Gastrocnemius medialis (tissue), 4 donors: ENCODE results near the gene ARHGAP12. TPM values are rescaled to one million over a fixed set of nuclear protein-coding genes. Genes with fewer than 3 reads are reported as not detected.

Source experiments
- ATAC-seq, 2 donors: fragments of 150-250 bp; one replicate each; pipeline ENCODE4 v1.9.1; 2016
- DNase-seq, 2 donors: peaks; one replicate each; pipeline ENCODE4 v3.0.0-alpha.2; 2019
- H3K27ac ChIP-seq, 4 donors: fragments of 200-600 bp; sonication (generic); 1 replicate in 1 of 4; 2 replicates in 3 of 4; pipeline ENCODE4 v1.5.1; 2016 to 2018; ENCODE audit warnings: mild to moderate bottlenecking in 2 of 4, moderate library complexity in 1 of 4
- H3K27me3 ChIP-seq, 3 donors: fragments of 200-600 bp; sonication (generic) in 2 of 3; 1 replicate in 1 of 3; 2 replicates in 2 of 3; pipeline versions ENCODE4 v1.5.1 to v1.6.0; 2016 to 2019; ENCODE audit warnings: mild to moderate bottlenecking in 1 of 3, moderate library complexity in 1 of 3
- H3K36me3 ChIP-seq, 2 donors: fragments of 200-600 bp; sonication (generic) in 1 of 2; one replicate each; pipeline ENCODE4 v1.5.1; 2017 to 2018
- H3K4me1 ChIP-seq, 2 donors: fragments of 200-600 bp; sonication (generic) in 1 of 2; one replicate each; pipeline ENCODE4 v1.5.1; 2016 to 2017; ENCODE audit warnings: mild to moderate bottlenecking in 2 of 2
- H3K4me3 ChIP-seq, 4 donors: fragments of 200-600 bp; sonication (generic) in 3 of 4; 1 replicate in 1 of 4; 2 replicates in 3 of 4; pipeline ENCODE4 v1.5.1; 2016 to 2019; ENCODE audit warnings: mild to moderate bottlenecking in 2 of 4
- H3K9me3 ChIP-seq, 3 donors: fragments of 200-600 bp; sonication (generic) in 2 of 3; 1 replicate in 1 of 3; 2 replicates in 2 of 3; pipeline ENCODE4 v1.5.1; 2016 to 2019
- POLR2A ChIP-seq, 2 donors: fragments of 450-650 bp; IDR thresholded peaks; one replicate each; pipeline ENCODE4 v1.6.1; 2017; ENCODE audit warnings: antibody characterized with exemption in 2 of 2, mild to moderate bottlenecking in 2 of 2, moderate library complexity in 2 of 2
- in situ Hi-C, 4 donors: fragments of 200-750 bp; cut with MboI; loops; one replicate each; pipeline versions ENCODE4 v1.15.0 to v1.8.0; 2017; ENCODE audit warnings: low sequenced_read_pairs in 4 of 4
- intact Hi-C: fragments of 100-400 bp; cut with DNase I; formaldehyde crosslinking; loops from one replicate; pipeline ENCODE4 v1.15.1; 2023; ENCODE audit warnings: low total_unique reads
- total RNA-seq, 4 donors: library from RNA; depleted of rRNA; stranded (reverse); fragments of >200 nt; gene quantifications; one replicate each; pipeline versions ENCODE4 v1.1.0 to v1.2.3, GENCODE V29; 2016
- TF ChIP-seq, protein P1 (sequence below), 5 experiments: fragments of 450-650 bp in 3 of 5; fragments of 200-600 bp in 2 of 5; sonication (generic) in 2 of 5; IDR thresholded peaks in 4 of 5; conservative IDR thresholded peaks in 1 of 5; 1 replicate in 4 of 5; 2 replicates in 1 of 5; pipeline ENCODE4 v1.5.1; 2016 to 2019; ENCODE audit warnings: antibody characterized with exemption in 5 of 5, mild to moderate bottlenecking in 3 of 5, moderate library complexity in 3 of 5

ARHGAP12 gene
- total RNA-seq, 4 donors from 2014 or later, result 17.0 to 34.3 (median 21.6) TPM

DNA sequence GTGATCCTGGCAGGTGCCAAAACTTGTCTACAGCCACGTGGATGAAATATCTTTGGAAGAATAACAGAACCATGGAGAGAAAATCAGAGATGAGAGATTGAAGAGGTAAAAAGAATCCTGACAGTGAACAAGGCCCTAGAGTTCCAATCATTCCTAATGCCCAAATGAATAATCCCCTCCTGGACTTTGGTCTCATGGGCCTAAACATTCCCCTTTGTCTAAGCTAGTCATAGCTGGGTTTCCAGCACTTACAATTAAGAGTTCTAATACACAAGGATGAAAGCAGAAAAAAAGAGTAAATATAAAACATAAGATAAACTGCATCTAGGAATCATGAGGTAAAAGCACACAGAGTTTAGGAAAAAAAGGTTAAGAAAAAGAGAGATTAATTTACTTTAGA is 40.2 kb downstream of the ARHGAP12 start:
- Histone ChIP-seq H3K4me1 (peaks cover 17 to 27% of the 10 kb centered on the region in 2 donors), H3K27ac (no peak overlapping the region), H3K4me3 (no peak overlapping the region), H3K9me3 (no peaks in the 10 kb centered on the region), H3K36me3 (no peaks in the 10 kb centered on the region), H3K27me3 (no peaks in the 10 kb centered on the region)
- ATAC-seq, result no peak
- DNase-seq, result no peak
- TF ChIP-seq, protein P1, sequence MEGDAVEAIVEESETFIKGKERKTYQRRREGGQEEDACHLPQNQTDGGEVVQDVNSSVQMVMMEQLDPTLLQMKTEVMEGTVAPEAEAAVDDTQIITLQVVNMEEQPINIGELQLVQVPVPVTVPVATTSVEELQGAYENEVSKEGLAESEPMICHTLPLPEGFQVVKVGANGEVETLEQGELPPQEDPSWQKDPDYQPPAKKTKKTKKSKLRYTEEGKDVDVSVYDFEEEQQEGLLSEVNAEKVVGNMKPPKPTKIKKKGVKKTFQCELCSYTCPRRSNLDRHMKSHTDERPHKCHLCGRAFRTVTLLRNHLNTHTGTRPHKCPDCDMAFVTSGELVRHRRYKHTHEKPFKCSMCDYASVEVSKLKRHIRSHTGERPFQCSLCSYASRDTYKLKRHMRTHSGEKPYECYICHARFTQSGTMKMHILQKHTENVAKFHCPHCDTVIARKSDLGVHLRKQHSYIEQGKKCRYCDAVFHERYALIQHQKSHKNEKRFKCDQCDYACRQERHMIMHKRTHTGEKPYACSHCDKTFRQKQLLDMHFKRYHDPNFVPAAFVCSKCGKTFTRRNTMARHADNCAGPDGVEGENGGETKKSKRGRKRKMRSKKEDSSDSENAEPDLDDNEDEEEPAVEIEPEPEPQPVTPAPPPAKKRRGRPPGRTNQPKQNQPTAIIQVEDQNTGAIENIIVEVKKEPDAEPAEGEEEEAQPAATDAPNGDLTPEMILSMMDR (IDR thresholded peaks at IDR 0.05 in 4 of 5, conservative IDR thresholded peaks at IDR 0.05 in 1 of 5), result no peak
- intact Hi-C loops, result no loop called here
- in situ Hi-C loops, result no loop called here

DNA sequence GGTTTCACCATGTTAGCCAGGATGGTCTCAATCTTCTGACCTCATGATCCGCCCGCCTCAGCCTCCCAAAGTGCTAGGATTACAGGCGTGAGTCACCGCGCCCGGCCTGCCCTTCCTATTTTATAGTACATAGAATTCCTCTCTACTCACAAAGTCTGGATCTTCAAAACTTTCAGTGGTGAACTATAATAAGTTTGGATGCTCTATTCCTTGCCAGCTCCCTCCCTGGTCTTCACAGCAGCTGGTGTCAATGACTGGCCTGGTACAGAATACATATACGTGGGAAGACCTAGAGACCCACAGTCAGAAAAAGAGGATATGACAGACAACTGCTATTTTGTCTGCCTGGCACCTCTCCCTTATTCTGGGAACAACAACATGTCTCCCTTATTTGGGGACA is 40.8 kb downstream of the ARHGAP12 start:
- Histone ChIP-seq H3K9me3 (no peaks in the 10 kb centered on the region), H3K4me3 (no peak overlapping the region), H3K4me1 (peaks cover 17 to 27% of the 10 kb centered on the region in 2 donors), H3K27me3 (no peaks in the 10 kb centered on the region), H3K27ac (no peak overlapping the region), H3K36me3 (no peaks in the 10 kb centered on the region)
- intact Hi-C loops (no loop called here), in situ Hi-C loops (no loop called here)
- no peak for ATAC-seq
- TF ChIP-seq POLR2A (IDR thresholded peaks at IDR 0.05), result no peak
- TF ChIP-seq, protein P1 (IDR thresholded peaks at IDR 0.05 in 4 of 5, conservative IDR thresholded peaks at IDR 0.05 in 1 of 5), result no peak
- no peak for DNase-seq

DNA sequence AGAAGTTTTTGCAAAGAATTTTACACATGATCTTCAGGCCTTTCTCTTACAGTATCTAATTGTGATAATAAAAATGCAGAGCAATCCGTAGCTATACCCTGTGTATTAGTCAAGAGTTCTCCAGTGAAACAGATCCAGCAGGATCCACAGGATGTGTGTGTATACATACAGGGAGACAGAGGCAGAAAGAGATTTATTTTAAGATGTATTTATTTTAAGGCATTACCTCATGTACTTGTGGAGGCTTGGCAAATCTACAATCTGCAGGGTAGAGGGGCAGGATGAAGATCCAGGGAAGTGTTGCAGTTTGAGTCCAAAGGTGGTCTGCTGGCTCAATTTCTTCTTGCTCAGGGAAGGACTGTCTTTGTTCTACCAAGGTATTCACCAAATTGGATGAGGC is 41.7 kb downstream of the ARHGAP12 start:
- ATAC-seq, result no peak
- in situ Hi-C loops, result no loop called here
- no peaks in the 10 kb centered on the region for H3K36me3 ChIP-seq
- peaks cover 17 to 27% of the 10 kb centered on the region in 2 donors for H3K4me1 ChIP-seq
- H3K27me3 ChIP-seq, result no peaks in the 10 kb centered on the region
- TF ChIP-seq POLR2A (IDR thresholded peaks at IDR 0.05), result no peak
- TF ChIP-seq, protein P1 (IDR thresholded peaks at IDR 0.05 in 4 of 5, conservative IDR thresholded peaks at IDR 0.05 in 1 of 5), result no peak
- H3K9me3 ChIP-seq, result no peaks in the 10 kb centered on the region
- no peak overlapping the region for H3K27ac ChIP-seq
- H3K4me3 ChIP-seq, result no peak overlapping the region
- intact Hi-C loops, result no loop called here
- no peak for DNase-seq

DNA sequence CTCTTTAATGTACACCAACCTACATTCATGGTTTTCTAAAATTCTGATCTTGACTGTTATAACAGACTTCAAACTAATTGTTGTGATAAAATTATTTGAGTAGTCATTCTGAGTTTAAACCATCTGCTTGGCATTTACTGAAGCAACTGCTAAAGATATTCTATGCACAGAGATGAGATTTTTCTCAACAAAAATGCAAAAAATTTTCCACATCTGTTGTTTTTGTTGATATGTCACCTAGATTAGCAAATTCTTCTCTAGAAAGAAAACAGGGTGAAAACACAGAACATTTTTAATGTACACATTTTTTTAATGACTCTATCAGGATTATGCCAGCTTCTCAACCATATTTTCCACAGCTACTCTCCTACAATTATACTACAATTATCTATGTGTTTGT is 42.7 kb downstream of the ARHGAP12 start:
- intact Hi-C loops (no loop called here), in situ Hi-C loops (no loop called here)
- Histone ChIP-seq H3K27me3 (no peaks in the 10 kb centered on the region), H3K4me3 (no peak overlapping the region), H3K4me1 (peaks cover 17 to 27% of the 10 kb centered on the region in 2 donors), H3K36me3 (no peaks in the 10 kb centered on the region), H3K27ac (no peak overlapping the region), H3K9me3 (no peaks in the 10 kb centered on the region)
- no peak for TF ChIP-seq POLR2A (IDR thresholded peaks at IDR 0.05)
- TF ChIP-seq, protein P1 (IDR thresholded peaks at IDR 0.05 in 4 of 5, conservative IDR thresholded peaks at IDR 0.05 in 1 of 5), result no peak
- no peak for DNase-seq
- ATAC-seq, result no peak

DNA sequence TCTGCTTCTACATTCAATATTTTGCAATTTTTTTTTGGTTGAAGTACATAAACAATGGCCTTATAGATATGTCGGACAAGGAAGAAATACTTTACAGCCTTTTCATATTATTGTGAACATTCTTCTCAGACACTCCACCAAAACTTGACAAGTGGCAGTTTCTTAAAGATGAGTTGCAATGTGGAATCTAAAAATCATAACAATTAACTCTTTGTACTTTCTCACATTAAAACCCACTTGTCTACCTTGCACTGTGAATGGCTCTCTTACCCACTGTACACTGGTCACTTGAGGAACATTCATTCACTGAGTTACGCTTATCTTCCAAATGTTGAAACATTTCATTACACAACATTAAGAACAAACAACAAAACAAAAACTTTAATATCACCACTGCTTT is 44.2 kb downstream of the ARHGAP12 start:
- no peak for ATAC-seq

More for the DNA sequence above, 44.2 kb downstream of the ARHGAP12 start:
- DNase-seq, result no peak
- H3K4me3 ChIP-seq, result no peak overlapping the region
- H3K9me3 ChIP-seq, result no peaks in the 10 kb centered on the region
- H3K4me1 ChIP-seq, result peaks cover 17 to 27% of the 10 kb centered on the region in 2 donors
- no peak overlapping the region for H3K27ac ChIP-seq
- in situ Hi-C loops, result no loop called here
- no peak for TF ChIP-seq POLR2A (IDR thresholded peaks at IDR 0.05)
- TF ChIP-seq, protein P1 (IDR thresholded peaks at IDR 0.05 in 4 of 5, conservative IDR thresholded peaks at IDR 0.05 in 1 of 5), result no peak
- H3K36me3 ChIP-seq, result no peaks in the 10 kb centered on the region
- H3K27me3 ChIP-seq, result no peaks in the 10 kb centered on the region
- intact Hi-C loops, result no loop called here
